Measurements from ENCODE around the gene COL17A1.

Gene COL17A1

DNA sequence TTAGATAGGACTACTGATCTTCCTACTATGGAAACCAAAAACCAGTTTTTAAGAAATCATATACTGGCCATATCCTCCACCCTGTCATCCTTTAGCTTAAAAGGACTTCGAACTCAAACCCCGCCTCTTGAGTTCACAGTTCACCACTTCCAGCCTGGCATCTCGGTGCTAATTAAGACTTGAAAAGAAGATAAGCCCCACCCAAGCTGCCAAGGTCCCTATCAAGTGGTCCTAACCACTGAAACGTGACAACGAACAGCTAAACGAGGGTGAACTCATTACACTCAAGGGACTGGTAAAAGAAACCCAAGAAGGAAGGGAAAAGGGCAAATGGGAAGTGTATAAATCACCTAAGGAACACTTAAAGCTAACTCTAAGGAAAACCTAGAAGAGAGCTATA is 16.1 kb downstream of the COL17A1 start:
- no peak overlapping the region for H3K27ac ChIP-seq (replicated peaks)
- peaks cover 3% of the 10 kb centered on the region for H3K27me3 ChIP-seq (ENCODE audit: insufficient read depth, poor library complexity, severe bottlenecking)
- no peak for DNase-seq (ENCODE audit: low read depth in 1 of 2, low spot score in 1 of 2)
- no peak overlapping the region for H3K4me3 ChIP-seq (replicated peaks; ENCODE audit: insufficient read depth, low read length)
- TF ChIP-seq, protein P1, sequence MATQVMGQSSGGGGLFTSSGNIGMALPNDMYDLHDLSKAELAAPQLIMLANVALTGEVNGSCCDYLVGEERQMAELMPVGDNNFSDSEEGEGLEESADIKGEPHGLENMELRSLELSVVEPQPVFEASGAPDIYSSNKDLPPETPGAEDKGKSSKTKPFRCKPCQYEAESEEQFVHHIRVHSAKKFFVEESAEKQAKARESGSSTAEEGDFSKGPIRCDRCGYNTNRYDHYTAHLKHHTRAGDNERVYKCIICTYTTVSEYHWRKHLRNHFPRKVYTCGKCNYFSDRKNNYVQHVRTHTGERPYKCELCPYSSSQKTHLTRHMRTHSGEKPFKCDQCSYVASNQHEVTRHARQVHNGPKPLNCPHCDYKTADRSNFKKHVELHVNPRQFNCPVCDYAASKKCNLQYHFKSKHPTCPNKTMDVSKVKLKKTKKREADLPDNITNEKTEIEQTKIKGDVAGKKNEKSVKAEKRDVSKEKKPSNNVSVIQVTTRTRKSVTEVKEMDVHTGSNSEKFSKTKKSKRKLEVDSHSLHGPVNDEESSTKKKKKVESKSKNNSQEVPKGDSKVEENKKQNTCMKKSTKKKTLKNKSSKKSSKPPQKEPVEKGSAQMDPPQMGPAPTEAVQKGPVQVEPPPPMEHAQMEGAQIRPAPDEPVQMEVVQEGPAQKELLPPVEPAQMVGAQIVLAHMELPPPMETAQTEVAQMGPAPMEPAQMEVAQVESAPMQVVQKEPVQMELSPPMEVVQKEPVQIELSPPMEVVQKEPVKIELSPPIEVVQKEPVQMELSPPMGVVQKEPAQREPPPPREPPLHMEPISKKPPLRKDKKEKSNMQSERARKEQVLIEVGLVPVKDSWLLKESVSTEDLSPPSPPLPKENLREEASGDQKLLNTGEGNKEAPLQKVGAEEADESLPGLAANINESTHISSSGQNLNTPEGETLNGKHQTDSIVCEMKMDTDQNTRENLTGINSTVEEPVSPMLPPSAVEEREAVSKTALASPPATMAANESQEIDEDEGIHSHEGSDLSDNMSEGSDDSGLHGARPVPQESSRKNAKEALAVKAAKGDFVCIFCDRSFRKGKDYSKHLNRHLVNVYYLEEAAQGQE (IDR thresholded peaks at IDR 0.05; ENCODE audit: insufficient replicate concordance, low read depth): no peak
- TF ChIP-seq POLR2AphosphoS5 (IDR thresholded peaks at IDR 0.05; ENCODE audit: low read depth) (no peak), CTCF (IDR thresholded peaks at IDR 0.05; ENCODE audit: insufficient read depth, low read length) (no peak), SPI1 (IDR thresholded peaks at IDR 0.05; ENCODE audit: borderline replicate concordance, low read depth) (no peak), GABPA (IDR thresholded peaks at IDR 0.05; ENCODE audit: low read depth) (no peak)

- Histone ChIP-seq H3K4me3 (replicated peaks; ENCODE audit: insufficient read depth, low read length) (no peak overlapping the region), H3K27ac (replicated peaks) (no peak overlapping the region), H3K27me3 (ENCODE audit: insufficient read depth, poor library complexity, severe bottlenecking) (peaks cover 3% of the 10 kb centered on the region)
- no peak for DNase-seq (ENCODE audit: low read depth in 1 of 2, low spot score in 1 of 2)
- TF ChIP-seq GABPA (IDR thresholded peaks at IDR 0.05; ENCODE audit: low read depth) (no peak), CTCF (IDR thresholded peaks at IDR 0.05; ENCODE audit: insufficient read depth, low read length) (no peak), POLR2AphosphoS5 (IDR thresholded peaks at IDR 0.05; ENCODE audit: low read depth) (no peak), SPI1 (IDR thresholded peaks at IDR 0.05; ENCODE audit: borderline replicate concordance, low read depth) (no peak)
- TF ChIP-seq, protein P1 (IDR thresholded peaks at IDR 0.05; ENCODE audit: insufficient replicate concordance, low read depth): no peak
Observed at GRCh38 chr10:104067525-104067924, 18.2 kb downstream of the COL17A1 start.

GRCh38 chr10:104066945-104067344 is 18.7 kb downstream of the COL17A1 start:
- Histone ChIP-seq H3K4me3 (replicated peaks; ENCODE audit: insufficient read depth, low read length) (no peak overlapping the region), H3K27me3 (ENCODE audit: insufficient read depth, poor library complexity, severe bottlenecking) (no peaks in the 10 kb centered on the region), H3K27ac (replicated peaks) (no peak overlapping the region)
- no peak for DNase-seq (ENCODE audit: low read depth in 1 of 2, low spot score in 1 of 2)
- TF ChIP-seq, protein P1 (IDR thresholded peaks at IDR 0.05; ENCODE audit: insufficient replicate concordance, low read depth): no peak
- TF ChIP-seq CTCF (IDR thresholded peaks at IDR 0.05; ENCODE audit: insufficient read depth, low read length) (no peak), SPI1 (IDR thresholded peaks at IDR 0.05; ENCODE audit: borderline replicate concordance, low read depth) (no peak), GABPA (IDR thresholded peaks at IDR 0.05; ENCODE audit: low read depth) (no peak), POLR2AphosphoS5 (IDR thresholded peaks at IDR 0.05; ENCODE audit: low read depth) (no peak)

Measured in HL-60 (cell line).